Heart left ventricle (tissue), 16 donors: ENCODE measurements around the gene OR2V1. TPM values are rescaled to one million over a fixed set of nuclear protein-coding genes. Genes with fewer than 3 reads are reported as not detected.

ENCODE experiments used
- ATAC-seq, 4 donors: fragments of 200-7000 bp; cut with Tn5 transposase; one replicate each; pipeline ENCODE4 v1.9.1; 2020 to 2022; ENCODE audit warnings: moderate library complexity in 4 of 4, mild to moderate bottlenecking in 3 of 4, moderate number of reproducible peaks in 1 of 4
- DNase-seq, 5 donors: peaks; one replicate each; pipeline ENCODE4 v3.0.0-alpha.2; 2020
- H3K27ac ChIP-seq, 12 donors: fragments of 200-600 bp; sonication (generic) in 4 of 12; one replicate each; pipeline versions ENCODE4 v1.5.0 to v1.8.0; 2016 to 2022; ENCODE audit warnings: mild to moderate bottlenecking in 2 of 12
- H3K27me3 ChIP-seq, 9 donors: fragments of 200-600 bp; sonication (generic) in 2 of 9; one replicate each; pipeline versions ENCODE4 v1.5.1 to v1.8.0; 2016 to 2022; ENCODE audit warnings: mild to moderate bottlenecking in 3 of 9
- H3K36me3 ChIP-seq, 9 donors: fragments of 200-600 bp; sonication (generic) in 2 of 9; one replicate each; pipeline versions ENCODE4 v1.5.0 to v1.8.0; 2018 to 2022; ENCODE audit warnings: mild to moderate bottlenecking in 2 of 9
- H3K4me1 ChIP-seq, 12 donors: fragments of 200-600 bp; sonication (generic) in 4 of 12; one replicate each; pipeline versions ENCODE4 v1.5.0 to v1.8.0; 2016 to 2022; ENCODE audit warnings: mild to moderate bottlenecking in 3 of 12
- H3K4me3 ChIP-seq, 12 donors: fragments of 200-600 bp; sonication (generic) in 4 of 12; one replicate each; pipeline versions ENCODE4 v1.5.0 to v1.8.0; 2017 to 2022; ENCODE audit warnings: mild to moderate bottlenecking in 9 of 12, moderate library complexity in 4 of 12
- H3K9me3 ChIP-seq, 12 donors: fragments of 200-600 bp; sonication (generic) in 4 of 12; one replicate each; pipeline versions ENCODE4 v1.5.0 to v1.8.0; 2016 to 2022; ENCODE audit warnings: mild to moderate bottlenecking in 1 of 12
- POLR2A ChIP-seq, 2 donors: fragments of 450-650 bp; IDR thresholded peaks; one replicate each; pipeline ENCODE4 v1.6.1; 2017; ENCODE audit warnings: antibody characterized with exemption in 2 of 2, mild to moderate bottlenecking in 2 of 2, moderate library complexity in 2 of 2
- WGBS, 4 donors: extraction: QIAGEN DNeasy Blood & Tissue Kit in 2 of 4; methylation state at CpG; one replicate each; pipeline versions ENCODE4 v1.1.5 to v1.1.7; 2013 to 2018; 5-methylcytosine and 5-hydroxymethylcytosine counted together
- intact Hi-C, 10 donors: fragments of 100-400 bp; cut with DNase I; formaldehyde crosslinking; loops; one replicate each; pipeline versions ENCODE4 v1.11.1 to v1.14.2; 2022
- polyA plus RNA-seq, 2 donors: library from polyadenylated mRNA; stranded (reverse); fragments of 200-250 nt; gene quantifications; one replicate each; pipeline ENCODE4 v1.2.3, GENCODE V29; 2013
- total RNA-seq, 9 donors: library from RNA; depleted of rRNA in 2 of 9; stranded (reverse); fragments of >200 nt in 2 of 9; fragmentation: NEBNext Ultra II Directional in 3 of 9; extraction: Animal tissue kit (Norgen Biotek cat#: 25700) in 3 of 9; gene quantifications; one replicate each; pipeline versions ENCODE4 v1.1.0 to v1.2.4, GENCODE V29; 2016 to 2023
- TF ChIP-seq, protein P1 (sequence below), 12 donors: fragments of 200-600 bp; sonication (generic) in 4 of 12; IDR thresholded peaks; one replicate each; pipeline versions ENCODE4 v1.5.0 to v1.8.0; 2018 to 2022; ENCODE audit warnings: antibody characterized with exemption in 12 of 12, mild to moderate bottlenecking in 5 of 12
- donor health status: ischemic (EF 13 %, LVEDD 7.1; RV severe dilation, severe dysfunction).
- donor health status: healthy with polysubstance abuse.
- donor health status: DM: no; HTN: yes; CAD: no.
- donor health status: DM: no; HTN: no; CAD: no.
- donor health status: ischemic (EF 25% LVEDD 6.9; RV normal size, moderate dysfunction).
- donor health status: ischemic (EF 25% LVEDD 5.7; RV mildly dilated, moderate dysfunction).
- donor health status: healthy.
- donor health status: DM: yes; HTN: yes; CAD: no.
- donor health status: ischemic (EF 35%, LVEDD 5.7; RV mildly dilated, moderate dysfunction).
- donor health status: nonischemic (EF 11% LVEDD 7.7; RV severe dilation, severe dysfunction).
- donor health status: DM: yes; HTN: yes; CAD: no.
- donor health status: PGD.
- donor health status: ischemic (EF 29% LVEDD 5.4; RV normal size, mild dysfunction).
- donor health status: nonischemic (EF 23%, LVEDD 6.1; RV moderate dilation, normal function).

The OR2V1 gene
- total and polyA plus RNA-seq, 11 donors, result not detected

DNA sequence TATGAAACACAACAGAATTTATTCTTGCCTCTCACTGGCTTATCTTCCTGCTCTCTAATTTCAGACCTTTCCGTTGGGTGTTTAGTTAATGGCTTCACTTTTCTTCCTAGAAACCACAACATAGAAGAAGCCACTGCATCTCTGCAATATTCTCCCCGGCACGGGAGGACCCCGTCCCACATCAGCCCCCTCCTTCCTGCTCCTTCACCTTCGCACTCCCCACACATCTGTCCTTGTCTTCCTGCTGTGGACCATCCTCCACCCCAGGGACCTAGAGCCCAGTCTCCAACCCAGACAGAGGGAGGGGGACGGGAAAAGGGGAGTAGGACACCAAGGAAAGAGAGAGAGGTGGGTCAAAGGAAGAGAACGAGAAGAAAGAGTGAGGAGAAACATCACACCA is 1.4 kb downstream of the OR2V1 start:
- DNase-seq (no peak), ATAC-seq (no peak)
- peaks cover 0 to 32% (median 11%) of the 10 kb centered on the region in 9 donors for H3K27me3 ChIP-seq
- intact Hi-C loops, result no loop called here
- TF ChIP-seq, protein P1, sequence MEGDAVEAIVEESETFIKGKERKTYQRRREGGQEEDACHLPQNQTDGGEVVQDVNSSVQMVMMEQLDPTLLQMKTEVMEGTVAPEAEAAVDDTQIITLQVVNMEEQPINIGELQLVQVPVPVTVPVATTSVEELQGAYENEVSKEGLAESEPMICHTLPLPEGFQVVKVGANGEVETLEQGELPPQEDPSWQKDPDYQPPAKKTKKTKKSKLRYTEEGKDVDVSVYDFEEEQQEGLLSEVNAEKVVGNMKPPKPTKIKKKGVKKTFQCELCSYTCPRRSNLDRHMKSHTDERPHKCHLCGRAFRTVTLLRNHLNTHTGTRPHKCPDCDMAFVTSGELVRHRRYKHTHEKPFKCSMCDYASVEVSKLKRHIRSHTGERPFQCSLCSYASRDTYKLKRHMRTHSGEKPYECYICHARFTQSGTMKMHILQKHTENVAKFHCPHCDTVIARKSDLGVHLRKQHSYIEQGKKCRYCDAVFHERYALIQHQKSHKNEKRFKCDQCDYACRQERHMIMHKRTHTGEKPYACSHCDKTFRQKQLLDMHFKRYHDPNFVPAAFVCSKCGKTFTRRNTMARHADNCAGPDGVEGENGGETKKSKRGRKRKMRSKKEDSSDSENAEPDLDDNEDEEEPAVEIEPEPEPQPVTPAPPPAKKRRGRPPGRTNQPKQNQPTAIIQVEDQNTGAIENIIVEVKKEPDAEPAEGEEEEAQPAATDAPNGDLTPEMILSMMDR (IDR thresholded peaks at IDR 0.05), result no peak
- TF ChIP-seq POLR2A (IDR thresholded peaks at IDR 0.05), result no peak
- peaks cover 0 to 8% (median 0%) of the 10 kb centered on the region in 12 donors for H3K4me1 ChIP-seq
- WGBS, 4 donors, result 48 to 52% (median 50%) methylated on average over 7 of the region's 7 CpGs
- no peaks in the 10 kb centered on the region for H3K36me3 ChIP-seq
- no peak overlapping the region for H3K4me3 ChIP-seq
- H3K9me3 ChIP-seq, result no peaks in the 10 kb centered on the region
- no peak overlapping the region for H3K27ac ChIP-seq

DNA sequence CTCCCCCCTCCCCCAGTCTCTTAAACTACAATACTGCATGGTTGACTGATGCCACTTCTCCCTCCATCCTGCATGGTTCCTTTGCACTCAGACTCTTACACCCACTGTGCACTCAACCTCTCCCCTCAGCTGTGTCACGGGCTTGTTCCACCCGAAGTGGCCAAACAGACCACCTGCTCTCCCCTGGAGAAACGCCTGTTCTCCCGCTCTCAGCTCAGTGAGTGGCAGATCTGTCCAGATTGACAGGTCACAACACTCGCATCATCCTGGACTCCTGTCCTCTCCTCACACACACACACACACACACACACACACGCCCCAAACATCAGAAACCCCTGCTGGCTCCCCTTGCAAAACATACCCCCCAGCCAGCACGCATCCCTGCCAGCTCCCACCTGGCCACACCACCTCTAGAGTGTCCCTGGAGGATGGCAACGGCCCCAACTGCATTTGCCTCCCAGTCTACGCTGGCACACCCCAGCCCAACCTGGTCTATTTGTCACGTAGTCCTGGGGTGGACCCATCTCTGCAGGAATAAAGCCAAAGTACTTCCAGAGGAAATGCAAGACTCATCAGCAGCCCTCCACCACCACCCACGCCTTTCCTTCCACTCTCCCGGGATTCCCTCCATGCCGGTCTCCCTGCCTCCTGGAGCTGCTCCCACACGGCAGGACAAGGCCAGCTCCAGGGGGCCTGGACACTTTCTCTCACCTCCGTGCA is 2.9 kb downstream of the OR2V1 start:
- Histone ChIP-seq H3K27ac (no peak overlapping the region), H3K4me3 (no peak overlapping the region), H3K4me1 (peaks cover 0 to 4% (median 0%) of the 10 kb centered on the region in 12 donors), H3K9me3 (no peaks in the 10 kb centered on the region), H3K36me3 (no peaks in the 10 kb centered on the region), H3K27me3 (peaks cover 0 to 37% (median 14%) of the 10 kb centered on the region in 9 donors)
- no peak for TF ChIP-seq POLR2A (IDR thresholded peaks at IDR 0.05)
- TF ChIP-seq, protein P1 (IDR thresholded peaks at IDR 0.05), result no peak
- 48 to 56% (median 56%) methylated on average over 15 of the region's 15 CpGs for WGBS, 4 donors
- ATAC-seq (no peak), DNase-seq (no peak)
- intact Hi-C loops, result no loop called here

DNA sequence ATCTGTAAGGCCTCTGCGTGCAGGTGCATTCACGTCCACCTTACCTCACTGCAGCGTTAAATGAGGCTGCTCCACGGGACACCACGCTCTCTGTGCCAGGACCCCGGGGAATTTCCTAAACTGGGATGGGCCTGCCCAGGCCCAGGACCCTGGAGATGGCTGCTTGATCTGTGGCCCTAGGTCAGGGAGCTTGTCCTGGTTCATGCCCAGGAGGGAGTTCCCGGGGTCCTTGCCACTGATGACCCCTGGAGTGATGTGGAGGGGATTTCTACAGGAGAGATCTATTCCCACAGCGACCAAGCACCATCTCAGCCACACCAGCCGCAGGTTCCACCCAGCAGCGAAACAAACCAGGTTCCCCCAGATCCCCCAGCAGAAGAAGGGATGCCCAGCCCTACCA is 3.5 kb downstream of the OR2V1 start:
- peaks cover 0 to 44% (median 14%) of the 10 kb centered on the region in 9 donors for H3K27me3 ChIP-seq

DNA sequence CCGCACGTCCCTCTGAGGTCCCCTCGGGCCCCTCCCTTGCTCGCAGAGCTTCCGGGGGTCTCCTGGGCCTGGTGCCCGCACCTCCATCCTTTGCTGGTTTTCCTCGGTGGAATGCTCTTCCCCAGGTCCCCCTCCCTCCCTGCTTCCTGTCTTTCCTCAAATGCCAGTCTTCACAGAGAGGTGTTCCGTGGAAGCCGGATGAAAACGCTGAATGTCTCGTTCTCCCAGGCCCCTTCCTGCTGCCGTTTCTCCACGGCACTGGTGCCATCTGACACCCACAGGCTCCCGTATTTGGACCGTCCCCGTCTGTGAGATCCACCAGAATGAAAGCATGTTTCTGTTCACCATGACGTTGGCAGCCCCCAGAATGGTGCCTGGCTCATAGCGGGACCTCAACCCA is 4.1 kb downstream of the OR2V1 start:
- Histone ChIP-seq H3K27ac (no peak overlapping the region), H3K9me3 (no peaks in the 10 kb centered on the region), H3K4me3 (no peak overlapping the region), H3K27me3 (peaks cover 0 to 46% (median 14%) of the 10 kb centered on the region in 9 donors), H3K36me3 (no peaks in the 10 kb centered on the region), H3K4me1 (no peaks in the 10 kb centered on the region)
- DNase-seq (no peak), ATAC-seq (no peak)
- intact Hi-C loops, result no loop called here
- 53 to 71% (median 59%) methylated on average over 18 of the region's 18 CpGs for WGBS, 4 donors
- no peak for TF ChIP-seq POLR2A (IDR thresholded peaks at IDR 0.05)
- TF ChIP-seq, protein P1 (IDR thresholded peaks at IDR 0.05), result no peak

More for the DNA sequence above, 3.5 kb downstream of the OR2V1 start:
- Histone ChIP-seq H3K36me3 (no peaks in the 10 kb centered on the region), H3K9me3 (no peaks in the 10 kb centered on the region), H3K27ac (no peak overlapping the region), H3K4me3 (no peak overlapping the region), H3K4me1 (no peaks in the 10 kb centered on the region)
- DNase-seq (no peak), ATAC-seq (no peak)
- 88 to 93% (median 90%) methylated on average over 8 to 10 of the region's 10 CpGs for WGBS, 4 donors
- intact Hi-C loops, result no loop called here
- TF ChIP-seq, protein P1 (IDR thresholded peaks at IDR 0.05), result no peak
- no peak for TF ChIP-seq POLR2A (IDR thresholded peaks at IDR 0.05)
